DOHH2 (cell line): ENCODE data around the gene LIPM.

Experiments
- H3F3A ChIP-seq: fragments of 200-600 bp; sonication (generic), shearing (Covaris generic); 2 replicates; pipeline ENCODE4 v1.6.0; 2016; ENCODE audit warnings: antibody characterized with exemption, mild to moderate bottlenecking; ENCODE audit not compliant: control insufficient read depth, insufficient read depth
- H3K27ac ChIP-seq: fragments of 200-600 bp; sonication (generic); 2 replicates; pipeline ENCODE4 v1.5.1; 2014; ENCODE audit warnings: low read depth, mild to moderate bottlenecking, low read length, moderate library complexity
- H3K27me3 ChIP-seq: fragments of 200-600 bp; sonication (generic); 2 replicates; pipeline ENCODE4 v1.6.1; 2014; ENCODE audit warnings: mild to moderate bottlenecking, low read length, mixed read lengths; ENCODE audit not compliant: control insufficient read depth
- H3K36me3 ChIP-seq: fragments of 200-600 bp; sonication (generic); 2 replicates; pipeline ENCODE4 v1.6.1; 2014; ENCODE audit warnings: mild to moderate bottlenecking, low read length, moderate library complexity, mixed read lengths; ENCODE audit not compliant: control insufficient read depth
- H3K4me1 ChIP-seq: fragments of 200-600 bp; sonication (generic); 2 replicates; pipeline ENCODE4 v1.6.1; 2014; ENCODE audit warnings: mild to moderate bottlenecking, low read length, mixed read lengths; ENCODE audit not compliant: control insufficient read depth
- H3K4me2 ChIP-seq: fragments of 200-600 bp; sonication (generic); 2 replicates; pipeline ENCODE4 v1.6.0; 2014; ENCODE audit warnings: mild to moderate bottlenecking, low read length, moderate library complexity
- H3K4me3 ChIP-seq: fragments of 200-600 bp; sonication (generic); 2 replicates; pipeline ENCODE4 v1.5.1; 2014; ENCODE audit warnings: mild to moderate bottlenecking, low read length, mixed read lengths
- H3K79me2 ChIP-seq: fragments of 200-600 bp; sonication (generic); 2 replicates; pipeline ENCODE4 v1.6.1; 2014; ENCODE audit warnings: mild to moderate bottlenecking, low read length, mixed read lengths; ENCODE audit not compliant: control insufficient read depth
- H3K9me2 ChIP-seq: fragments of 200-600 bp; sonication (generic); replicated peaks from 2 replicates; pipeline ENCODE4 v1.6.1; 2014; ENCODE audit warnings: mild to moderate bottlenecking, low read length, mixed read lengths; ENCODE audit not compliant: control insufficient read depth
- H3K9me3 ChIP-seq: fragments of 200-600 bp; sonication (generic); 2 replicates; pipeline ENCODE4 v1.6.1; 2014; ENCODE audit warnings: antibody characterized with exemption, low read length, mixed read lengths; ENCODE audit not compliant: control insufficient read depth, insufficient read depth
- H4K20me1 ChIP-seq: fragments of 200-600 bp; sonication (generic); 2 replicates; pipeline ENCODE4 v1.6.0; 2014; ENCODE audit warnings: low read depth, mild to moderate bottlenecking, antibody characterized with exemption, low read length, moderate library complexity; ENCODE audit not compliant: control insufficient read depth, insufficient read depth
- EZH2phosphoT487 ChIP-seq: fragments of 200-600 bp; sonication (generic); IDR thresholded peaks from 2 replicates; pipeline ENCODE4 v1.6.1; 2017; ENCODE audit warnings: borderline replicate concordance, mild to moderate bottlenecking, antibody characterized with exemption, low read length, moderate library complexity, mixed read lengths
- TF ChIP-seq, protein P1 (sequence below): fragments of 200-600 bp; sonication (generic); IDR thresholded peaks from one replicate; pipeline ENCODE4 v1.5.1; 2014; ENCODE audit warnings: antibody characterized with exemption, mild to moderate bottlenecking, low read depth, low read length; ENCODE audit not compliant: poor library complexity, severe bottlenecking

LIPM gene

DNA sequence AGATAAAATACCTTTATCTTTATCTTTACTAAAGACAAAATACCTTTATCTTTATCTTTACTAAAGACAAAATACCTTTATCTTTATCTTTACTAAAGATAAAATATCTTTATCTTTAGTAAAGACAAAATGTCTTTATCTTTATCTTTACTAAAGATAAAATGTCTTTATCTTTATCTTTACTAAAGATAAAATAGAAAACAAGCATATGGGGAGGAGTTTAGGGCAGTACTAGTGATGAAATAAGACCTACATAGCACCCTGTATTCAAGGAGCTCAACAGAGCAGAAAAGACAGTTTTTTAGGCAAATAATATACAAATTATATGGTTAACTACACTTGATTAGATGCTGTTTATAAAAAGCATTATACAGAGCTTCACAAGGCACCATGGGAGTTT, 29.8 kb downstream of the LIPM start:
- Histone ChIP-seq H4K20me1 (no peaks in the 10 kb centered on the region), H3K4me2 (no peak overlapping the region), H3K4me3 (no peak overlapping the region), H3K36me3 (no peaks in the 10 kb centered on the region), H3K4me1 (peaks cover 10% of the 10 kb centered on the region; the same call in 1 of the 2 replicates), H3K9me2 (no peaks in the 10 kb centered on the region), H3K27me3 (peaks cover 17% of the 10 kb centered on the region), H3K79me2 (no peaks in the 10 kb centered on the region), H3F3A (no peaks in the 10 kb centered on the region), H3K9me3 (no peaks in the 10 kb centered on the region), H3K27ac (no peak overlapping the region)
- no peak for TF ChIP-seq EZH2phosphoT487
- TF ChIP-seq, protein P1, sequence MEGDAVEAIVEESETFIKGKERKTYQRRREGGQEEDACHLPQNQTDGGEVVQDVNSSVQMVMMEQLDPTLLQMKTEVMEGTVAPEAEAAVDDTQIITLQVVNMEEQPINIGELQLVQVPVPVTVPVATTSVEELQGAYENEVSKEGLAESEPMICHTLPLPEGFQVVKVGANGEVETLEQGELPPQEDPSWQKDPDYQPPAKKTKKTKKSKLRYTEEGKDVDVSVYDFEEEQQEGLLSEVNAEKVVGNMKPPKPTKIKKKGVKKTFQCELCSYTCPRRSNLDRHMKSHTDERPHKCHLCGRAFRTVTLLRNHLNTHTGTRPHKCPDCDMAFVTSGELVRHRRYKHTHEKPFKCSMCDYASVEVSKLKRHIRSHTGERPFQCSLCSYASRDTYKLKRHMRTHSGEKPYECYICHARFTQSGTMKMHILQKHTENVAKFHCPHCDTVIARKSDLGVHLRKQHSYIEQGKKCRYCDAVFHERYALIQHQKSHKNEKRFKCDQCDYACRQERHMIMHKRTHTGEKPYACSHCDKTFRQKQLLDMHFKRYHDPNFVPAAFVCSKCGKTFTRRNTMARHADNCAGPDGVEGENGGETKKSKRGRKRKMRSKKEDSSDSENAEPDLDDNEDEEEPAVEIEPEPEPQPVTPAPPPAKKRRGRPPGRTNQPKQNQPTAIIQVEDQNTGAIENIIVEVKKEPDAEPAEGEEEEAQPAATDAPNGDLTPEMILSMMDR, result no peak

- H3K9me3 ChIP-seq, result no peaks in the 10 kb centered on the region
- H3K4me2 ChIP-seq, result no peak overlapping the region
- H3K4me1 ChIP-seq, result peaks cover 10% of the 10 kb centered on the region; the same call in 1 of the 2 replicates
- H3K27ac ChIP-seq, result no peak overlapping the region
- H3F3A ChIP-seq, result no peaks in the 10 kb centered on the region
- H3K4me3 ChIP-seq, result no peak overlapping the region
- TF ChIP-seq EZH2phosphoT487, result no peak
- TF ChIP-seq, protein P1, result no peak
- H3K9me2 ChIP-seq, result no peaks in the 10 kb centered on the region
- no peaks in the 10 kb centered on the region for H3K79me2 ChIP-seq
- H4K20me1 ChIP-seq, result no peaks in the 10 kb centered on the region
- no peaks in the 10 kb centered on the region for H3K36me3 ChIP-seq
- H3K27me3 ChIP-seq, result peaks cover 17% of the 10 kb centered on the region
These were observed 30.6 kb downstream of the LIPM start for GRCh38 chr10:88833156-88833555.

- Histone ChIP-seq H3K36me3 (no peaks in the 10 kb centered on the region), H3K27ac (no peak overlapping the region), H3K9me2 (no peaks in the 10 kb centered on the region), H3K4me3 (no peak overlapping the region), H3K4me1 (peaks cover 10% of the 10 kb centered on the region; the same call in 1 of the 2 replicates), H3K9me3 (no peaks in the 10 kb centered on the region), H3K27me3 (peaks cover 17% of the 10 kb centered on the region), H4K20me1 (no peaks in the 10 kb centered on the region), H3K79me2 (no peaks in the 10 kb centered on the region), H3F3A (no peaks in the 10 kb centered on the region), H3K4me2 (no peak overlapping the region)
- TF ChIP-seq EZH2phosphoT487, result no peak
- TF ChIP-seq, protein P1, result no peak
These were observed 31.2 kb downstream of the LIPM start for GRCh38 chr10:88833723-88834122.
